CD4-positive, alpha-beta T cell treated with Interleukin-21 for 1 hour (primary cell): ENCODE measurements around the gene TUBB1.
A peak's percentile ranks its signal among the peaks of the same experiment; 100 is the strongest.
"Not testable (repeated sequence)": the region's sequence is repeated elsewhere in the genome, so short reads cannot be mapped to it uniquely, and the experiment has no call there.

Experiments used
- DNase-seq: peaks from one replicate; pipeline ENCODE4 v3.0.0-alpha.2; 2020

TUBB1 gene

GRCh38 chr20:59019217-59019616 is at the start of gene TUBB1:
Gene TUBB1 (plus strand): TSS chr20:59019429. CDS start chr20:59019523, 94 bp downstream.
- DNase-seq, result no peak

GRCh38 chr20:58969439-58969838 is 49.8 kb upstream of the TUBB1 start:
- DNase-seq, result no peak

GRCh38 chr20:58970146-58970545 is 49.1 kb upstream of the TUBB1 start:
- DNase-seq, result no peak

GRCh38 chr20:58971429-58971828 is 47.8 kb upstream of the TUBB1 start:
- no peak for DNase-seq

GRCh38 chr20:58973179-58973578 is 46.0 kb upstream of the TUBB1 start:
- DNase-seq, result no peak

GRCh38 chr20:58973866-58974265 is 45.4 kb upstream of the TUBB1 start:
- no peak for DNase-seq

GRCh38 chr20:58975353-58975752 is 43.9 kb upstream of the TUBB1 start:
- no peak for DNase-seq

GRCh38 chr20:58976061-58976730 is 43.0 kb upstream of the TUBB1 start:
- no peak for DNase-seq

GRCh38 chr20:58978351-58979190 is 40.7 kb upstream of the TUBB1 start:
- no peak for DNase-seq

GRCh38 chr20:58980711-58981627 is 38.3 kb upstream of the TUBB1 start, which contains the start of gene NELFCD:
Gene NELFCD (plus strand): TSS chr20:58981256. CDS start chr20:58981310, 54 bp downstream.
- peak; percentile 89 for DNase-seq

GRCh38 chr20:58981628-58982364 is 37.4 kb upstream of the TUBB1 start:
- DNase-seq, result no peak

- peak; percentile 60 for DNase-seq
Measured at GRCh38 chr20:58982406-58983114, 36.7 kb upstream of the TUBB1 start.

- DNase-seq, result not testable (repeated sequence)
Measured at GRCh38 chr20:58983115-58983468, 36.1 kb upstream of the TUBB1 start.

- DNase-seq, result no peak
Measured at GRCh38 chr20:58984691-58985090, 34.5 kb upstream of the TUBB1 start.

- DNase-seq, result no peak
Measured at GRCh38 chr20:58985656-58986055, 33.6 kb upstream of the TUBB1 start.

- DNase-seq, result no peak
Measured at GRCh38 chr20:58986286-58986967, 32.8 kb upstream of the TUBB1 start.

GRCh38 chr20:58986968-58987517 is 32.2 kb upstream of the TUBB1 start:
- no peak for DNase-seq

- DNase-seq, result no peak
Measured at GRCh38 chr20:58987790-58988564, 31.3 kb upstream of the TUBB1 start.

GRCh38 chr20:58988565-58988882 is 30.7 kb upstream of the TUBB1 start:
- no peak for DNase-seq

GRCh38 chr20:58989196-58989595 is 30.0 kb upstream of the TUBB1 start:
- DNase-seq, result no peak
